ENCODE results near the gene PACSIN3.

Gene PACSIN3

GRCh38 chr11:47183969-47184368, 2.3 kb downstream of the PACSIN3 start:
- peak overlapping the region; percentile 11 for H3K4me3 Mint-ChIP-seq
- H3K27ac Mint-ChIP-seq = no peak overlapping the region
- H3K27me3 Mint-ChIP-seq = peaks cover 6% of the 10 kb centered on the region
- no peaks in the 10 kb centered on the region for H3K36me3 Mint-ChIP-seq
- no peaks in the 10 kb centered on the region for H3K9me3 Mint-ChIP-seq
- peaks cover 13% of the 10 kb centered on the region for H3K4me1 Mint-ChIP-seq

GRCh38 chr11:47183031-47183856, 3.0 kb downstream of the PACSIN3 start:
- H3K4me3 Mint-ChIP-seq = peak overlapping the region; percentile 11
- H3K27me3 Mint-ChIP-seq = peaks cover 6% of the 10 kb centered on the region
- H3K36me3 Mint-ChIP-seq = no peaks in the 10 kb centered on the region
- H3K27ac Mint-ChIP-seq = no peak overlapping the region
- peaks cover 14% of the 10 kb centered on the region for H3K4me1 Mint-ChIP-seq
- no peaks in the 10 kb centered on the region for H3K9me3 Mint-ChIP-seq

- H3K4me3 Mint-ChIP-seq = no peak overlapping the region
- no peak overlapping the region for H3K27ac Mint-ChIP-seq
- H3K9me3 Mint-ChIP-seq = no peaks in the 10 kb centered on the region
- H3K4me1 Mint-ChIP-seq = peaks cover 15% of the 10 kb centered on the region
- no peaks in the 10 kb centered on the region for H3K36me3 Mint-ChIP-seq
- H3K27me3 Mint-ChIP-seq = peaks cover 6% of the 10 kb centered on the region
Measured at GRCh38 chr11:47182380-47182779, 3.9 kb downstream of the PACSIN3 start.

GRCh38 chr11:47181271-47181670, 5.0 kb downstream of the PACSIN3 start:
- Mint-ChIP-seq H3K36me3 (no peaks in the 10 kb centered on the region), H3K4me3 (no peak overlapping the region), H3K27me3 (peaks cover 6% of the 10 kb centered on the region), H3K4me1 (peaks cover 13% of the 10 kb centered on the region), H3K27ac (no peak overlapping the region), H3K9me3 (no peaks in the 10 kb centered on the region)

DNA sequence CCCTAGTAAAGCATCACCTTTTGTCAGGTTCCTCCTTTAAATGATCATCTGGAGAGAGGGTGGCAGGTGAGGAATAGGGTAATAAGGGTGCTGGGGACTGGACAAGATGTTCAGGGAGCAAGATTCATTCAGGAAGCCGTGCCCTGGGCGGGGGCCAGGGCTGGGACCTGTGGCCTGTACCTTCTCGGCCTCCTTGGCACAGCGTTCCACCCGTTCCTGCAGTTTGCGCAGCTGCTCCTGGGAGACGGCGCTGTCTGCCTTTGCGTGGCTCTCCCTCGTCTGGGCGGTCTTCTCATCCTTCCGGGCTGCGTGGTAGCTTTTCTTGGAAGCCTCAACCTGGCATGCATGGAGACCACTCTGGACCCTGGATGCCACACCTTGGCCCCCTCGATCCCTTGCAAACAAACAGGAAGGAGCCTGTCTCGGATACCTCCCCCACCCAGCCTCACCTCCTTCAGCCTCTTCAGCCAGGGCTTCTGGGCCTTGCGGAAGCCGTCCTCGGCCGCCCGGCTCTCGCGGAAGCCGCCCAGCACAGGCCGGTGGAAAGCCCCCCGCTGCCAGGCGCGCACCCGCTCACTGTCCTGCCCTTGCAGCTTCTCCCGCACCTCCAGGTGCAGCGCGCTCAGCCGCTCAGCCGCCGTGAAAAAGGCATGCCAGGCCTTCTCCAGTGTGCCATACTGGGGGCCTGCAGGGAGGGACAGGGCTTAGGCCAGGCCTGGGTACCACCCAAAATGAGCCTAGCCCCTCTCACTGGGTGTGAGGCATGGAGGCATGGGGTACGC, 6.0 kb downstream of the PACSIN3 start:
- no peak overlapping the region for H3K4me3 Mint-ChIP-seq
- H3K27ac Mint-ChIP-seq = peak overlapping the region; percentile 12
- peaks cover 6% of the 10 kb centered on the region for H3K27me3 Mint-ChIP-seq

GRCh38 chr11:47179655-47179991, 6.6 kb downstream of the PACSIN3 start:
- Mint-ChIP-seq H3K4me1 (peaks cover 28% of the 10 kb centered on the region), H3K36me3 (no peaks in the 10 kb centered on the region), H3K9me3 (no peaks in the 10 kb centered on the region), H3K4me3 (no peak overlapping the region), H3K27me3 (peaks cover 6% of the 10 kb centered on the region), H3K27ac (no peak overlapping the region)

More for the DNA sequence above, 6.0 kb downstream of the PACSIN3 start:
- Mint-ChIP-seq H3K36me3 (no peaks in the 10 kb centered on the region), H3K9me3 (no peaks in the 10 kb centered on the region), H3K4me1 (peaks cover 23% of the 10 kb centered on the region)

DNA sequence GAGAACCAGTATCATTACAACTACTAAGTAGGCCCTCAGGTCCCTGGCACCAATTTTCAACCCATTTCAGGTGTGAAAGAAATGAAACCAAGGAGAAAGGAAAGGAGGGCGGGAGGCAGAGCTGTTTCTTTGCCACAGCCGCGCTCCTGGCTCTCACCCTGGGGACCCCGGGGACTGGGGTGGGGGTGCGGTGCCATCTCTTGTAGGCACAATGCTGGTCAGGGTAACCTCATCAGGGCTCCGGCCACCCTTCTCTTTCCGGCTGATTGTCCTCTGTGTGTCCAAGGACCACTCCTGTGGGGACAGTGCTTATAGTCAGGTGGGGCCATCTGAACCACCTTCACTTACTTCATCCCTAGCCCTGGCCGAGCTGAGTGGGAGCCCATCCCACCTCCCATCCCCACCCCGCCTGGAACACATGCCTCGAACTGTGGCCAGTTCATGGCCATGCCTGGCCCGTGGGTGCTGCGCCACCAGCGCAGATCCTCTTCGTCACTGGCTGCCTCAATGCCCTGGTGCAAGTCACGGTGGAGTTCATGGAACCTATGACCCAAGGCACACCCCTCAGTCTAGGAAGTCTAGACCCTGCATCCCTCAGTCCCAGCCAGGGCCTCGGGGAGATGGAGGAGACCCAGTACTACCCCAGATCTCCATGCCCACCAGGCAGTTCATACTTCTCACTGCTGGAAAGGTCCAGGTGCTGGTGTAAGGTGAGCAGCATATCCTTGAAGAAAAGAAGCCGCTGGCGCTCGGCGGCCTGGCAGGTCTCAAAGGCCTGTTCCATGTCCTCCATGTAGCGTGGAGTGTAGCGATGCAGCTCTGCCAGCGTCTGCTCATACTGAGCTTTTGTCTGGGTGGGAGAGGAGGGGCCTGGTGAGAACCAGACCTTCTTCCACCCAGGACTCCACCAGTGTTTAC, 7.2 kb downstream of the PACSIN3 start:
- Mint-ChIP-seq H3K27ac (no peak overlapping the region), H3K27me3 (peaks cover 3% of the 10 kb centered on the region), H3K36me3 (no peaks in the 10 kb centered on the region), H3K4me3 (no peak overlapping the region), H3K9me3 (no peaks in the 10 kb centered on the region), H3K4me1 (peaks cover 28% of the 10 kb centered on the region)

GRCh38 chr11:47178316-47178715, 7.9 kb downstream of the PACSIN3 start:
- Mint-ChIP-seq H3K4me1 (peaks cover 35% of the 10 kb centered on the region), H3K9me3 (no peaks in the 10 kb centered on the region), H3K27ac (no peak overlapping the region), H3K27me3 (peaks cover 1% of the 10 kb centered on the region), H3K36me3 (no peaks in the 10 kb centered on the region), H3K4me3 (no peak overlapping the region)

DNA sequence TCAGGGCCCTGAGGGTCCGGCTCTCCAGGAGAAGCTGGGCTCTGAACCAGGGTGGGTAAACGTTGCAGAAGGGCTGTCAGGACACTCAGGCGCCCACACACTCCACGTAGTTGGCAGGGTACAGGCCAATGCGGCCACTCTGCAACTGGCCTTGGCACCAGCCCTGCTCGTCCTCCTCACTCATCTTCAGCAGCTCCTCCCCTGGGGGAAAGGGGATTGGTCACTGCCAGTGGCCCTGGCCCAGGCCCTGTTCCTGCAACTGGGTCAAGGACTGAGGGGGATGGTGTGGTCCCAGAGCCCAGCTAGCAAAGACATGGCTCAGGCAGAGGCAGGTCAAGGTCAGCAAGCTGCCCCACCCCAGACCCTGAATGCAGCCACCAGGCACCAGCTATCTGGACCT, 8.4 kb downstream of the PACSIN3 start:
- Mint-ChIP-seq H3K4me1 (peaks cover 40% of the 10 kb centered on the region), H3K9me3 (no peaks in the 10 kb centered on the region), H3K27ac (peak overlapping the region; percentile 86), H3K4me3 (no peak overlapping the region), H3K36me3 (no peaks in the 10 kb centered on the region), H3K27me3 (peaks cover 1% of the 10 kb centered on the region)

GRCh38 chr11:47177229-47177845, 8.9 kb downstream of the PACSIN3 start:
- Mint-ChIP-seq H3K27ac (peak overlapping the region; percentile 98), H3K4me1 (peaks cover 43% of the 10 kb centered on the region), H3K9me3 (no peaks in the 10 kb centered on the region), H3K27me3 (peaks cover 1% of the 10 kb centered on the region), H3K36me3 (no peaks in the 10 kb centered on the region), H3K4me3 (peak overlapping the region; percentile 94)

GRCh38 chr11:47176328-47177228, 9.7 kb downstream of the PACSIN3 start, which contains the start of gene ARFGAP2:
TSS of gene ARFGAP2 (minus strand) at chr11:47176879. CDS start at chr11:47176853, 26 bp downstream.
- H3K4me3 Mint-ChIP-seq = peak within 1 kb of the TSS; percentile 94

DNA sequence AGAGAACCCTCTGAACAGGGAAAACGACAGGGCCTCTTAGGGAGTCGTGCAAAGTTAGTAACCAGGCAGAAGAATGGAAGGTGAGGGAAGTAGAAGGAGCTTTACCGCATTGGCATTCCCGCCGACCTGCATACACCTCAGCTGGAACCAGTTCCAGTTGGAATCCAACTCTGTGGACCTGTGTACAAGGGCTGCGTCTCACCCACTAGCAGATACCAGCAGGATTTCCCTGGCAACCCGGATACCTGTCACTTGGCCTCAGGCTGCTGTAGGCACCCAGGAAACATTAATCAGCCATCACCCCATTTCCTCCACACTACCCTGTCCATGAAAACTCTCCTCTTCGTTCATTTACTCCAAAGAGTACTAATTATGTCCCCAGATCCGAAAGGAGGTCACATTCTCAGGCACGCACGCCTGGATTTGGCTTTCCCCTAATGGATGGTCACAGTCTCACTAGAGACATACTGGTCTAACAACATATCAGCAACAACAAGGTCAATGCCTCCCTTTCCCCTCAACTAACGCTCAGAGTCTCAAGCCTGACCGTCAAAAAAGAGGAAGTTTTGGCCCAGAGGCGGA, 10.4 kb downstream of the PACSIN3 start:
- Mint-ChIP-seq H3K27ac (peak overlapping the region; percentile 99), H3K36me3 (no peaks in the 10 kb centered on the region), H3K27me3 (peaks cover 1% of the 10 kb centered on the region), H3K4me3 (peak overlapping the region; percentile 94), H3K4me1 (peaks cover 53% of the 10 kb centered on the region), H3K9me3 (no peaks in the 10 kb centered on the region)

More at GRCh38 chr11:47176328-47177228, 9.7 kb downstream of the PACSIN3 start, which contains the start of gene ARFGAP2:
- H3K27ac Mint-ChIP-seq = peak within 1 kb of the TSS; percentile 99
- no peaks in the 10 kb centered on the region for H3K36me3 Mint-ChIP-seq
- H3K27me3 Mint-ChIP-seq = peaks cover 1% of the 10 kb centered on the region
- peaks cover 49% of the 10 kb centered on the region for H3K4me1 Mint-ChIP-seq
- no peaks in the 10 kb centered on the region for H3K9me3 Mint-ChIP-seq

GRCh38 chr11:47172740-47173336, 13.4 kb downstream of the PACSIN3 start:
- Mint-ChIP-seq H3K4me1 (peaks cover 45% of the 10 kb centered on the region), H3K27me3 (no peaks in the 10 kb centered on the region), H3K36me3 (no peaks in the 10 kb centered on the region), H3K27ac (no peak overlapping the region), H3K9me3 (no peaks in the 10 kb centered on the region), H3K4me3 (peak overlapping the region; percentile 19)

Data from activated naive CD4-positive, alpha-beta T cell treated with anti-CD3 and anti-CD28 coated beads, Interleukin-2, amount 50 U/mL, for 24 hours (primary cell).